Stimulated activated CD8-positive, alpha-beta memory T cell treated with anti-CD3 and anti-CD28 coated beads, Interleukin-2, amount 100 ng/mL, for 48 hours (primary cell): ENCODE measurements around the gene NAALADL2.
"Not testable (repeated sequence)": the region's sequence is repeated elsewhere in the genome, so short reads cannot be mapped to it uniquely, and the experiment has no call there.

ENCODE experiments used
- DNase-seq, 2 donors: peaks; one replicate each; pipeline ENCODE4 v3.0.0-alpha.2; 2020; ENCODE audit warnings: low read depth in 2 of 2

The NAALADL2 gene

DNA sequence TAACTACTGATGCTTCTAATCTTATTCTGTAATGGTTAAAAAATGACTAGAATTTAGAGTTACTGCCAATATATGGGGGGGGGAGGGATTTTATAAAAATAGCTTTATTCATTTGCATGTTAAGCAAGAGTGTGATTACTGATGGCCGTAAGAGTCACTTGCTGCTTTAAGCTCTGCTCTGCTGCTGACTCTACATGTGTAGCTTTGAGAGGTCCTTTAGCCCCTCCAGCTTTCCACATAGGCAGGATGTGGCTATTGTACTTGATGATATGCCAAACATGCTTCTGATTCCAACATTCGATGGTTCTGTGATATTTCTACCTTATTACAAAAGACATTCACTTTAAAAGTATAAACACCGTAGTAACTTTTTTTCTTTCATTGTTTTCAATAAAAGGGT is 511.3 kb downstream of the NAALADL2 start:
- not testable (repeated sequence) for DNase-seq

GRCh38 chr3:175371187-175371586 is 512.1 kb downstream of the NAALADL2 start:
- DNase-seq = not testable (repeated sequence)

DNA sequence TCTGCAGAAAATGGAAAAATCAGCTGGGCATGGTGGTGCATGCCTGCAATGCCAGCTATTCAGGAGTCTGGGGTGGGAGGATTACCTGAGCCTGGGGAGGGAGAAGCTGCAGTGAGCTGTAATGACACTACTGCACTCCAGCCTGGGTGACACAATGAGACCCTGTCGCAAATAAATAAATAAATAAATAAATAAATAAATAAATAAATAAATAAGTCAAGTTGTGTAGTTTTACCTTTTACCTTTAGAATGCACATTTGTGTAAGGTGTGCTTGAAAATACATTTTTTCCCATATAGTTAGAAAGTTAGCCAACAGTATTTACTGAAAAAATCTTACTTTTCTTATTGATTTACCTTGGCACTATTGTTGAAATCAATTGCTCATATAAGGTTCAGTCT is 515.6 kb downstream of the NAALADL2 start:
- DNase-seq = no peak

- DNase-seq = no peak
These were observed 519.2 kb downstream of the NAALADL2 start for GRCh38 chr3:175378348-175378747.

- no peak for DNase-seq
These were observed 522.6 kb downstream of the NAALADL2 start for GRCh38 chr3:175381685-175382084.

GRCh38 chr3:175383371-175383770 is 524.2 kb downstream of the NAALADL2 start:
- DNase-seq = no peak

DNA sequence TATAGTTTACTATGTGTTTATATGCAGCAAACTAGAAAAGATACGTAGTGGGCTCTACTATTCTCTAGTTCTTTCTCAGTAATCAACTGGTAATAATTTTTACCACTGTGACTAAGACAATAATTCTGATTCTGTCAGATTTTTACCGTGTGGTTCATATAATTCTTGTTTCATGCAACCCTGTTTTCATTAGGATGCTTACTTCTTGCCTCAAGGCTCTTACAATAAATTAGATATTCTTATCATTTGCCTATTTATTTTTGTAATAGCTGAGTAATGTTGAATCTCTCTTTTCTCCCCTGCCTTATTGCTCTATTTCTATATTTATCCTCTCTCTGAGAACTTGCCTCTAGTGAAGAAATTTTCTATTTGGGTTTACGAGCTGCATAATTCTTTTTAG is 524.7 kb downstream of the NAALADL2 start:
- DNase-seq = no peak

DNA sequence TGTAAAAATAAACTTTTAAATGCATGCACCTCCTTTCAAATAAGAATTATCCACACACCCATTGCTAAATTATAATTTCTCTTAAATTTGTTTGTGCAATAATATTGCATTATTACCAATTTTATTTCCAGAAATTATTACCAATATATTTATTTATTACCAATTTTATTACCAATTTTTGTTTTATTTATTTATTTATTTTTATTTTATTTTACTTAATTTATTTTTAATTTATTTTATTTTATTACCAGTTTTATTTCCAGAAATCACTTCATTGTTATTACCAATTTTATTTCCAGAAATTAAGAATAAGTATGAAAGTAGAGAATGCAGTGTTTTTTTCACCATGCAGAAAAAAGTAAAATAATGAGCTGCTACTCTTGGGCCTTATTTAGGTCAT is 525.4 kb downstream of the NAALADL2 start:
- DNase-seq = no peak

DNA sequence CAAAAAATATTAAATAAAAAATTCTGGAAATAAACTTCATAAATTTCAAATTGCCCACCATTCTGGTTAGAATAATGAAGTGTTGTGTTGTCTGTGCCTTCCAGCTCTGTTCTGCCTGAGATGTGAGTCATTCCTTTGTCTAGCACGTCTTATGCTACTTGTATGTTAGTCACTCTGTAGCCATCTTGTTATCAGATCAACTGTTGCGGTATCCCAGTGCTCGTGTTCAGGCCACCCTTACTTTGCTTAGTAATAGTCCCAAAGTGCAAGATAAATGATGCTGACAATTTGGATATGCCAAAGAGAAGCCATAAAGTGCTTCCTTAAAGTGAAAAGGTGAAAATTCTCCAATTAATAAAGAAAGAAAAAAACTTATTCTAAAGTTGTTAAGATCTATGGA is 527.5 kb downstream of the NAALADL2 start:
- no peak for DNase-seq

DNA sequence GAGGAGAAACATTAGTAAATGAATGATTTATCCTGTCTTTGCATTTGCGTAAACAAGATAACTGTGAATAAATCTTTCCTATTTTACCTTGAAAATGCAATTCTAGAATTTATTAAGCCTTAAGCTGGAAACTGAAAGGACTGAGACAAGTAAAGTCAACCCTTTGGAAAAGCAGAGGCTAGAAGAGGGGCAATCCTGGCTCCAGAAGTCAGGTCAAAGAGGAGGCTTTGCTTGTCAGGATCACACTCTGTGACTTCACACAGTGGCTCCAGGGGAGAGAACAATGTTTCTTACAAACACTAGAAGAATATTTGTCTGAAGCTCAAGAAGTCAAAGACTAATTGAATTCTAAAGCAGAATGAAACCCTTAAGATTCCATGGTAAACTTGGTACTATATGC is 530.4 kb downstream of the NAALADL2 start:
- no peak for DNase-seq

DNA sequence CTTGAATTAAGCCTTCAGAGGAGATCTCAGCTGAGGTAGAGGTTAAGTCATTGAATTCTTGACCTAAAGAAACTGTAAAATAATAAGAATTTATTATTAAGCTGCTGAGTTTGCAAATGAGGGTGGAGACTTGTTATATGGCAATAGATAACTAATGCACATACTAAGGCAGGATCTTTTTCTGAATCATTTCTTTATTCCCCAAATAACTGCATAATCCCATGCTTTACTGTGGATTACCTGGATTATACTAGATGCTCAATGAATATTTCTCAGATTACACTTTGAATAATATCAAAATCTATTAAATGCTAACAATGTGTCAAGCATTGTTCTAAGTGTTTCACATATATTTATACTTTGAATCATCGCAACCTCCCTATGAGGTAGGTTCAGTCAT is 532.5 kb downstream of the NAALADL2 start:
- no peak for DNase-seq

GRCh38 chr3:175392653-175393052 is 533.5 kb downstream of the NAALADL2 start:
- no peak for DNase-seq

GRCh38 chr3:175397372-175397771 is 538.2 kb downstream of the NAALADL2 start:
- no peak for DNase-seq

- DNase-seq = no peak
These were observed 539.5 kb downstream of the NAALADL2 start for GRCh38 chr3:175398676-175399075.

DNA sequence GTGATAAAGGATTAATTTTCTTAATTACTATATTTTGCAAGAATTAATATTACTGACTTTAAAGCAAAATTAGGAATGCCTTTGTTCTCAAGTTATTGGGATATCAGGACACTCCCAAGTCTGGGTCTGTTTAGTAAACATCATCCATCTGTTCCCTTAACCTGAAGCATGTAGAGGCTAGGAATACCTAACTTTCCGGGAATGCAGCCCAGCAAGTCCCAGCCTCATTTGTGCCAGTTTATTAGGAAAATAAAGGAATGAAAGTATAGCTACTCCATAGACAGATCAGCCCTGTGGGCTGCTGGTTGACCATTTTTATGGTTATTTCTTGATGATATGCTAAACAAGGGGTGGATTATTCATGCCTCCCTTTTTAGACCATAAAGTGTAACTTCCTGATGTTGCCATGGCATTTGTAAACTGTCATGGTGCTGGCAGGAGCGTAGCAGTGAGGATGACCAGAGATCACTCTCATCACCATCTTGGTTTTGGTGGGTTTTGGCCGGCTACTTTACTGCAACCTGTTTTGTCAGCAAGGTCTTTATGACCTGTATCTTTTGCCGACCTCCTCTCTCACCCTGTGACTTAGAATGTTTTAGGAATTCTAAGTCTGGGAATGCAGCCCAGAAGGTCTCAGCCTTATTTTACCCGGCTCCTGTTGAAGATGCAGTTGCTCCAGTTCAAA is 540.2 kb downstream of the NAALADL2 start:
- no peak for DNase-seq

GRCh38 chr3:175404027-175404426 is 544.9 kb downstream of the NAALADL2 start:
- DNase-seq = no peak

GRCh38 chr3:175404621-175405020 is 545.5 kb downstream of the NAALADL2 start:
- no peak for DNase-seq

- no peak for DNase-seq
These were observed 551.1 kb downstream of the NAALADL2 start for GRCh38 chr3:175410251-175410650.

DNA sequence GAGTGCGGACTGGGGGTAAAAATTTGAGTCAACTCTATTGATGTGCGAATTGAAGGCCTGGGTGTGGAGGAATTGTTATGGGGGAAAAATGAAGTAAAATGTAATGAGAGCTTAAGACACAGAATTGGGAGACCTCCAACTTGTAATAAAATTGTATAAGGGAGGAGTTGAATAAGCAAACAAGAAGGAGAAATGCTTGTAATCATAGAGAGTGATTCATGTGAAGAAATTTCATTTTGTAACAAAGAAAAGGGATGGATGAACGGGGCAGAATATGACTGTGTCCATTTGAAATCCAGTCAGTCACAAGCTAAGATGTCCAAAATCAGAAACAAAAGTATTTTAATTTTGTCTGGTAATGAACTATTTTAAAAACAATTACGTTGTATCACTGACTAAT is 552.3 kb downstream of the NAALADL2 start:
- DNase-seq = no peak

- no peak for DNase-seq
These were observed 552.8 kb downstream of the NAALADL2 start for GRCh38 chr3:175411946-175412345.

GRCh38 chr3:175413926-175414325 is 554.8 kb downstream of the NAALADL2 start:
- DNase-seq = no peak

DNA sequence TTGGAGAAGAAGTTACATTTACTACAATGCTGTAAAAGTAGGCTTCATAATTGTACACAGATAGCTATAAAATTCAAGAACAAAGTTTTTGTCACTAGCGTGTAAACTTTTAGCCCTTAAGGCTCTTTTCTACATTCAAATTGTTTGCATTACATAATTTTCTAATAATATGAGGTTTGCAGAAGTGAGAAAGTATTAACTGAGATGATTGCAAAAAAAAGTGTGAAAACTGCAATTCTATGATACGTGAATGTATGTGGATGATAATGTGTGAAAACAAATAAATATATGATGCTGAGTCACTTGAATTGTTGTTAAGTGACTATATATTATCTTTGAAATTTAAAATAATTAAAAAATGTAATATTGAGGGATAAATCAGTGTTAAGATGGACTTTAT is 557.5 kb downstream of the NAALADL2 start:
- DNase-seq = no peak

DNA sequence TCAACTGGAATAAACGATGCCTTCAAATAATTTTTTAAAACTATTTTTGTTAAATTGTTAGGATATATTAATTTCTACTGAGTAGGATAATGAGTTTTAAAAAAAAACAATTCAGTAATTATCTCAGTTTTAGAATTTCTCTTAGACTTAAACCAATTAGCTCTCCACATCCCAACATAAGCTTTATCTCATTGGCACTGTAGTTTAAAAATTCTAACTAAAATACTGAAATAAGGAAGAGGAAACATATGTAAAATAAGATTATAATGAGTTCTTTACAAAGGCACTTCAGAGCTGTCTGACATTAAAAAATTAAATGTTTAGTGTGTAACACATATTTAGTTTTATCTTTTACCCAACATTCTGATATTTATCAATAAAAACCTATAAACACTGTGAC is 558.3 kb downstream of the NAALADL2 start:
- no peak for DNase-seq

- DNase-seq = no peak
These were observed 562.8 kb downstream of the NAALADL2 start for GRCh38 chr3:175421902-175422301.
